Bronchial epithelial cell (primary cell): ENCODE measurements around the gene CD226. TPM values are rescaled to one million over a fixed set of nuclear protein-coding genes. Genes with fewer than 3 reads are reported as not detected.
A peak's percentile ranks its signal among the peaks of the same experiment; 100 is the strongest.

Experiments used
- DNase-seq: peaks from one replicate; pipeline ENCODE4 v3.0.0-alpha.2; 2010; ENCODE audit warnings: low read depth
- FAIRE-seq: peaks from 2 replicates; lab custom pipeline; 2011; peaks lifted over from hg19 to GRCh38; lab: Jason Lieb, UNC
- H3K27me3 ChIP-seq: 2 replicates; pipeline ENCODE4 v1.5.1; 2011; ENCODE audit warnings: low read length; ENCODE audit not compliant: control insufficient read depth, insufficient read depth
- H3K36me3 ChIP-seq: 2 replicates; pipeline ENCODE4 v1.5.1; 2011; ENCODE audit warnings: low read length; ENCODE audit not compliant: control insufficient read depth, insufficient read depth
- H3K4me3 ChIP-seq: 2 replicates; pipeline ENCODE4 v1.5.1; 2011; ENCODE audit warnings: mild to moderate bottlenecking, low read depth, low read length, control low read depth
- CTCF ChIP-seq: IDR thresholded peaks from 2 replicates; pipeline ENCODE4 v1.5.1; 2011; ENCODE audit warnings: mild to moderate bottlenecking, moderate library complexity, low read length, control low read depth, inconsistent platforms; ENCODE audit not compliant: insufficient read depth, severe bottlenecking
- total RNA-seq: library from RNA; depleted of rRNA; stranded (reverse); fragments of >200 nt; gene quantifications from 2 replicates; pipeline ENCODE4 v1.2.1, GENCODE V29; 2014

Gene CD226
- total RNA-seq, 1 donor from 2014 or later: 0.53 TPM

DNA sequence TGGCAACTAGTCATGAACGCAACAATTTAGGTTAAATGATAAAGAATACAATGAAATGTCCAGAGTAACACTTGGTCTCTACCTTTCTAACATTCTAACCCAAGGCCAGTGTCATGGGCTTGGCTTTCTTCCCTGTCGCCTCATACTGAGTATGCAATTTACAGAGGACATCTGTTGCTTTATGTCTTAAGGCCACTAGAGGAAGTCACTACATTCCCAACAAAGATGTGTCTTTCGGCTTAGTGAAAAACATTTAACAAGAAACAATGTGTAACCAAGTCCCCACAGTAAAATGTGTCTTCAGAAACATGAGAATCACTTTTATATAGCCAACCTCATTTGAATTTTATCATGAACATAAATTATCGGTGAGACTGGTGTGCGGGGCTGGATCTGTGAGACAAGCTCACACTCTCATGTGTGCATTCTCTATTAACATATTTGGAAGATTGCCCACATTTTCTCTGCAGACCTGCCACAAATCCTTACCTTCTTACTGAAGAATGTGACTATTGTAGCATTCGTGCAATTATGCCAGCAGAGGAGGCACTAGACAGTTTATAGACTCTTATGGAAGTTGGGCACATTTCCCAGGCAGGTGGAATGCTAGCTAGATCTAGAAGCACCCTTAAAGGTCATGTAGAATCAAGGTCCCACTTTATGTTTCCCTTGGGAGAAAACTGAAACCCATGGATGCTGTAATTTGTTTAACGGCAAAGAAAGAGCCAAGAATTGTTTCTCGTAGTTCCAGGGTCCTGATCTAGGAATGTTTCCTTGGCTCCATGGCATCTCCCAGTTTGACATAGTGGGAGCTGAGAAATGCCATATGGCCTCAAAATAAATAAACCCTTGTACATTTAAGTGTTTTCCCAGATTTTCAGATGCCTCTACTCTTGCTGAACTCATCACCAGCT, 101.8 kb downstream of the CD226 start:
- FAIRE-seq (no peak), DNase-seq (peak; percentile 4)
- H3K36me3 ChIP-seq: no peaks in the 10 kb centered on the region
- no peak for TF ChIP-seq CTCF
- no peaks in the 10 kb centered on the region for H3K27me3 ChIP-seq
- no peak overlapping the region for H3K4me3 ChIP-seq

- FAIRE-seq: no peak
- no peak for DNase-seq
- no peaks in the 10 kb centered on the region for H3K27me3 ChIP-seq
- no peaks in the 10 kb centered on the region for H3K36me3 ChIP-seq
- TF ChIP-seq CTCF: no peak
- H3K4me3 ChIP-seq: no peak overlapping the region
Observed at GRCh38 chr18:69844656-69845055, 103.0 kb downstream of the CD226 start.

GRCh38 chr18:69843015-69843414, 104.7 kb downstream of the CD226 start:
- FAIRE-seq: no peak
- no peaks in the 10 kb centered on the region for H3K27me3 ChIP-seq
- DNase-seq: no peak
- TF ChIP-seq CTCF: no peak
- no peak overlapping the region for H3K4me3 ChIP-seq
- H3K36me3 ChIP-seq: no peaks in the 10 kb centered on the region

DNA sequence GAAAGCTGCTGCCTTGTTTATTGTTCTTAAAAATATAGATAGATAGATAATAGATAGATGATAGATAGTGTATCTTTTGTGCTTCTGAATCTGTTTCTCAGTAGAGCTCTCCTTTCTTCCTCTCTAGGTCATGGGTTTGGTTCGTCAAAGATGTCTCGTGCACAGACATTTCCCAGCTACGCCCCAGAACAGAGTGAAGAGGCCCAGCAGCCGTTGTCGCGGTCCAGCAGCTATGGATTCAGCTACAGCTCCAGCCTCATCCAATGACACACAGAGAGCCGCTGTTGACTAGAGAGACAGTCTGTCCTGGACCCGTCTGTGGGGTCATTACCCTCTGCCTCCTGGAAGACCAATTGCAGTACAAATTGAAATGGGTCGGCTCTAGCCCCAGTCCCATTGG, 106.6 kb downstream of the CD226 start:
- Histone ChIP-seq H3K36me3 (no peaks in the 10 kb centered on the region), H3K4me3 (no peak overlapping the region), H3K27me3 (no peaks in the 10 kb centered on the region)
- no peak for TF ChIP-seq CTCF
- FAIRE-seq (no peak), DNase-seq (no peak)

- DNase-seq (no peak), FAIRE-seq (no peak)
- TF ChIP-seq CTCF: no peak
Observed at GRCh38 chr18:69840445-69840844, 107.2 kb downstream of the CD226 start.

More at GRCh38 chr18:69840445-69840844, 107.2 kb downstream of the CD226 start:
- Histone ChIP-seq H3K4me3 (no peak overlapping the region), H3K27me3 (no peaks in the 10 kb centered on the region), H3K36me3 (no peaks in the 10 kb centered on the region)
